Dedifferentiated amniotic fluid mesenchymal stem cell (primary cell): Measurements from ENCODE around the gene OSBP.

Source experiments
- DNase-seq: peaks from one replicate; pipeline ENCODE4 v3.0.0-alpha.2; 2016; ENCODE audit errors: extremely low spot score

The OSBP gene

DNA sequence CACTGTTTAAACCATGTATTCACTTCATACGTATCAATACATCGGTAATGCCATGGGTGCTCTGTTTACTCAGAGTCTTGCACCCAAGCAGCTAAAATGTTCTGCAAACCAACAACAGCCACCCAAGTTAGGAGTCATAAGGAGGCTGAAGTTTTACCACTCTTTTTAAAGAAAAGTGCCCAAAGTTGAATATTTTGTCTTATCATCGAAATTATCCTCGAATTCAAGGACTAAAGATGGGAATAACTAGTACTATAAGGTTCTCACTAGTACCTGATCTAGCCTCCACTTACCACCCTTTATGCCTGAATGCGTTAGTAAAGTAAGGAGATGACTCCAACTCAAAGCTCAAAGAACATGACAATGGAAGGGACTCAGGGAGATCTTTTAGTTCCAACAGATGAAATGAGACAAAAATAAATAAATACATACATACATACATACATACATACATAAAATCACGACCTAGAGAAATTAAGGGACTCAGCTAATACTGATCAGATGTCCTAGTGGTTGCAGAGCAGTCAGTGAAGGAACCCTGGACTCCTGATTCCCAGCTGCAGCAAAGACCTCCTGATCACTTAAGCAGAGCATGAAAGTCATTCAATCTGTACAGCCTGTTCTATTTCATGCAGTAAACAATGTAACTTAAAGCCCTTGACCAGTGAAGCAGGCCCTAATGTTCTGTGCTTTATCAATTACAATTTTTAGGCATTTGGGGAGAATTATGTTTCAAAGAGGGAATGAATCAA lies 7.7 kb downstream of the OSBP start:
- DNase-seq, result no peak

DNA sequence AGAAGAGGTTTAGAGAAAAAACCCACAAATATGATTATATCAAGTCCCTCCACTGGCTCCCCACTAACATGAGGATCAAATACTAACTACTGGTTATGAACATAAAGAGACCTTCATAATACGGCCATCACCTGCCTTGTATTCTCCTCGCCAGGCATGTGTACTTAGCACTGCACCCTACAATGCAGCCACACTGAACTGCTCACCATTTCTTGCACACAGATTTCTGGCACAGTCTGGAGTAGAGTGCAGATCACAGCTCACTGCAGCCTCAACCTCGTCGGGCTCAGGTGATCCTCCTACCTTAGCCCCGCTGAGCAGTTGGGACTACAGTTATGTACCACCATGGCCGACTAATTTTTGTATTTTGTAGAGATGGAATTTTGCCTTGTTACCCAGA lies 13.1 kb downstream of the OSBP start:
- DNase-seq, result no peak

DNA sequence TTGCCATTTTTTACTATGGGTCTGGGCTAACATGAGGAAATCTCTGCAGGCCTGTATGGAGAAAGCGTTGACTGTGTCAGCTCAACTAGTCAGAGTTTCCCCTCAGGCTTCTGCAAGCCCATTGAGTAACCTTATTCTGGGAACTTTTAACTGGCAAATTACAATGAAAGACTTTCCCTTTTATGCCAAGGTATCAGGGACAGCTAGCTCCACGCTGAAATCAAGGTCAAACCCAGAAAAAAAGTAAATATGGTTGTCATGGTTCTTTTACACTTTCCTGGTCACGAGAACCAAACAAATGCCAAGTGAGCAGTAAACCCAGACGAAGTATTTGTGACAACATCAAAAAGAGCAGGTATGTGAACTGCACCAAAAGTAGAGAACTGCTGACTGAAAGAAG lies 13.8 kb downstream of the OSBP start:
- DNase-seq, result no peak

DNA sequence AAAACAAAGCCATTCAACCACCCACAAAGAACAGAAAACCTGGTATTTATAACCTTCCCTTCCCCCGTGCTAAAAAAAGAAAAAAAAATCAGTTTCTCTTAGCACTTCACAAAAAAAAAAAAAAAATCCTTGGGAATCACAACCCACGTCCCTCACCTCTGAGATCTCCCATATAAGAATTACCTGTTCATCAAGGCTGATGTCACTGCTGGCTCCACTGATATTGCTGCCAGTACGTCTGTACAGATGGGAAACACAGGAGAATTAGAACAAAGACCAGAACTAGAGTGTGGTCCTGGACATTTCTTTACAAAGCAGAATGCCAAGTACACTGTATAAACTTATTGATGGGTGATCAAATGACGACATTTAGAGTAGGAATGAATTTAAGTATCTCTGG lies 14.9 kb downstream of the OSBP start:
- no peak for DNase-seq

DNA sequence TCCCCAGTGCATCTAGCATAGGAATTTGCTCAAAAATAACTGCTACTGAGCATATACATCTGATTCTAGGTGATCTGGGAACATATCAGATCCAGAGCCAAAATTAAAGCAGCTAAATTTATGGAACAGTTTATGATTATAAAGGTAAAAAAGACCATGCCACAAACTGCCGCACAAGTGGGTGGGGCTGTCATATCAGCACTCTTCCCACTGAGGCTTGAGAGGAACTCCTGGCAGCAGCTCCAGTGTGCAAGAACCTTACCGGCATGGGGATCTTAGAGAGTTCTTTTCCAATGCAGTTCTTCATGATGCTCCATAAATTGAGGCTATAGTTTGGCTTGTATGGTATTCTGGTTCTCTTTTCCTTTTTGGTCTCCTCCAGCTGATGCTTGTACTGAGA lies 15.3 kb downstream of the OSBP start:
- no peak for DNase-seq

DNA sequence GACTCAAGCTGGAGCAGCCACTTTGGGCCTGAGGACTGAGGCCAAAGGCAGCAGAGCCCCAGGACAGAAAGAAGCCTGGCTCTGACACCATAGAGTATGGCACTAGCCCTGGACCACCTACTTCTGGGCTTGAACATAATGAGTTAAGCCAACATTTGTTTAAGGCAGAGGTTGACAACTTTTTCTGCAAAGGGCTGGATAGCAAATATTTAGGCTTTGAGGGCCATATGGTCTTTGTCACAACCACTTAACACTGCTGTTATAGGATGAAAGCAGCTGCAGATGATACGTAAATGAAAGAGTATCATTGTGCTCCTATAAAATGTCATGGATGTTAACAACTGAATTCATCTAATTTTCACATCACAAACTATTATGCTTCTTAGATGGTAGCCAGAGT lies 16.6 kb downstream of the OSBP start:
- no peak for DNase-seq

DNA sequence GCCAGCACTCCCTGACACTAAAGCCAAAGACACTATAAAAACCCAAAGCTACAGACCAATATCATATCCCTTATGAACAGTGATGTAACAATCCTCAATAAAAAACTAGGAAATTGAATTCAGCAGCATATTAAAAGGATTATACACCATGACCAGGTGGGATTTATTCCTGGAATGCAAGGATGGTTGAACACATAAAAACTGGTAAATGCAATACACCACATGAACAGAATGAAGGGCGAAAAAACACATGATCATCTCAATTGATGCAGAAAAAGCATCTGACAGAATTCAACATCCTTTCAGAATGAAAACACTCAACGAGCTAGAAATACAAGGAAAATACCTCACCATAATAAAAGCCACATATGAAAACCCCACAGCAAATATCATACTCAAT lies 31.3 kb downstream of the OSBP start:
- no peak for DNase-seq

DNA sequence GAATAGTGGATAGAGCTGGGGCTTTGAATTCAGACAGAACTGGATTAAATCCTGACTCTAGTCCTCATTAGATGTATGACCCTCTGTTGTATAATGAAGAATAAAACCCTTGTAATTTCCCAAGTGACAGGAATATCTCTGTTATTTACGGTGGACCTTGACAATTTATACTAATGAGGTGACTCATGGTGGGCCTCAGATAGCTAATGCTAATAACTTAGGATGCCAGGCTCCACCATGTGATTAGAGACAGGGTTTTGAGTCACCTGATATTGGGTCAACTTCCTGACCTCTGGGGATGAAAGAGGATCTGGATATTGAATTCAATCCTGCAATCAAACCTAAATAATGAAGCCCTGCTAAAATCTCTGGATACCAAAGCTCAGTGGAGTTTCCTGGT lies 33.6 kb downstream of the OSBP start:
- DNase-seq, result no peak

DNA sequence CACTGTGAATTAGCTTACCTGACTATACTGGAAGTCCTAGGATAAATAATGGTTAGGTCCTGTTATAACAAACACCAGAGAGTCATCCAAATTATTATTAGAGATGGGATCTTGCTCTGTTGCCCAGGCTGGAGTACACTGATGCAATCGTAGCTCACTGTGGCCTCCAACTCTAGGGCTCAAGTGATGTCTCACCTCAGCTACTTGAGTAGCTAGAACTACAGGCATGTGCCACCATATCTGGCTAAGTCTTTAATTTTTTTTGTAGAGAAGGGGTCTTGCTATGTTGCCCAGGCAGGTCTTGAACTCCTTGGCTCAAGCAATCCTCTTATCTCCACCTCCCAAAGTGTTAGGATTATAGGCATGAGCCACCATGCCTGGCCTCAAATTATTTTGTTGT lies 37.2 kb downstream of the OSBP start:
- DNase-seq, result no peak

DNA sequence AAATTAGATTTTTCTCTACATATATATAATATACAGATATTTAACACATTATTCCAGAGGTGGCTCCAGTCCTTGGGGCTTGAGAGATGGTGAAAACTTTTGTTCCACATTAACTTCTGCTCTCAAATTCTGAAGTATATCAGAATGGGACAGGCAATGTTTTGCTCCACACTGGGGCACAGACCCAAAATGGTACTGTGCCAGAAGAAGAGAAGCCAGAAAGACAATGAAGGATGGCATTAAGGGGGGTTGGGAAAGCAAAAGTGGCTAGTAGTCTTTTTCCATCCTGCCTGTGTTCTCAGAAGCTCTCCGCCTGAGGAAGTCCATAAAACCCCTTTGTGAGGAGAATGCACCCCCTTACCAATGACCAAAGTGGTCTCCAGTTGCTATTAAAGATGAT lies 40.1 kb downstream of the OSBP start:
- no peak for DNase-seq

DNA sequence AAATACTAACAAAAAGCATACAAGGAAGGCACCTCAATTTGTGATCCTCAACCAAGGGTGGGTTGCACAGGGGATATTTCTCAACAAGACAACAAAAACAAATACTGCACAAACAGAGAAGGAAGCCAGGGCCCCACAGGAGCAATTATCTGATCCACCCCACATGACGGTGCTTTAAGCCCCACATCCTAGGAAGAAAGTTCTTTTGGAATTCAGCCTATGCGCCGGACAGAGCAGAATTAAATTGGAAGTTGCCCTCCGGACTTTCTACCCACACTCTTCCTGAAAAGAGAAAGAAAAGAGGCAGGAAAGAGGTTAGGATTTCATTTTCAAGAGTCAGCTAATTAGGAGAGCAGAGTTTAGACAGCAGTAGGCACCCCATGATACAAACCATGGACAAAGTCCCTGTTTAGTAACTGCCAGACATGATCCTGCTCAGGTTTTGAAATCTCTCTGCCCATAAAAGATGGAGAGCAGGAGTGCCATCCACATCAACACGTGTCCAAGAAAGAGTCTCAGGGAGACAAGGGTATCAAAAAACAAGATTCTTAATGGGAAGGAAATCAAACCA lies 40.6 kb downstream of the OSBP start:
- no peak for DNase-seq

DNA sequence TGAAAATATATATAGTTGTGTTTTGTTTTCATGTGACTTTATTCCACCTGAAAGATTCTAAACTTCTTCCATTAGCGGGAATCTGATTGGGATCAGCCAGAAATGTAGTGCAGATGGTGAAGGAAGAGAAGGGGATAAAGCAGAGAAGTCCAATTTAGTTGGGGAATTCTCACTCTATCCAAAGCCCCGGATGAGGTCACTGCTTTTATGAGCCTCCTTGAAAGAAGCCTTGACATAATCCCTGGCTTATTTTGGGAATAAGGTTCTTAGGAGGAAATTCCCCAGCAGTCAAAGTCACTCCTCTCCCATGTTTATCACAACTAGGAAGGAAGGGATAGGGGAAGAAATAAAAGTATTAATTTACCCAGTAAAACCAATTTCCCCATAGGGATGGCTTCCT lies 41.1 kb downstream of the OSBP start:
- peak; percentile 33 for DNase-seq

DNA sequence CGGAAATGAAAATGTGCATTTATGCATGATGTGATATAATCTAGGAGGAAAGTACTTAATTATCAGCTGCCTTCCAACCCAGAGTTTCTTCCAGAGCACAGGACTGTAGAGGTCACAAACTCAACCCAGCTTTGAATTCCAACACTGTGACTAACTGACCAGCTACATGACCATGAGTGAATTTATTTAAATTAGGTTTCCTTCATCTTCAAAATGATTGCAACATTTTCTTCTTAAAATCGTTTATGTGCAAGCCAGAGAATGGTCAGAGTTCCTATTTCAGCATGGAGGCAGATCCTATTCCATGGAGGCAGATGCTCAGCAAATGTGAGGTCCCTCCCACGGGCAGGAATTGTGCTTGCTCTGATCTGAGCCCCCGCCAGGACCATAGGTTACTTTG lies 42.4 kb downstream of the OSBP start:
- peak; percentile 79 for DNase-seq

DNA sequence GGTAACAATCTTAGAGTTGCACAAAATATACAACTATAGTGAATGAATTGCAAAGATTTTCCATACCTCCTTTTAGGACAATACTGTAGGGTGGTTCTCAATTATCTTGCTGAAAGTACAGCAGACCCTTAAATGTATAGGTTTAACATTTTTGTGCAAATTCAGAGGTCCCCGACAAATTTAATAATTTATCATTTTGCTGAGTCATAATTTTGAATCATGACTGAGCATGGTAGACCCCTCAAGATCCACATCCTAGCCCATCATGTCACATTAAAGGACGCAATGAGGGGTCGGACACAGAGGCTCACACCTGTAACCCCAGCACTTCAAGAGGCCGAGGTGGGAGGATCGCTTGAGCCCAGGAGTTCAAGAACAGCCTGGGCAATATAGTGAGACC lies 43.5 kb downstream of the OSBP start:
- DNase-seq, result no peak

DNA sequence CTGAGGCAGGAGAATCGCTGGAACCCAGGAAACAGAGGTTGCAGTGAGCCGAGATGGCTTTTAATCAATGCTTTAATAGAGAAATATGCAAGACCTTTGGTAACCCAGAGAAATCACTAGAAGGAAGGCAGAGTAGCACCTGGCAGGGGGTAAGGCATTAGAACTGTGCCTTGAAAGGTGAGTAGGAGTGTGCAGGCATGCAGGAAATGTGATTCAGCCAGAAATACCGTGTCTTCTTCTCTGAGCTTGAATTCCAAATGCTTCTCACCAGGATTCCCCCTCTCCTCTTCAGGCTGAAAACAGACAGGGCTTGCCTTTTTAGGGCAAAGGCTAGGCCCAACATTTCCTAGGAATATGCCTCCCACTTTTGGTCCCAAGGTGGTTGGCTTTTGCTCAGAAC lies 53.3 kb downstream of the OSBP start:
- no peak for DNase-seq

DNA sequence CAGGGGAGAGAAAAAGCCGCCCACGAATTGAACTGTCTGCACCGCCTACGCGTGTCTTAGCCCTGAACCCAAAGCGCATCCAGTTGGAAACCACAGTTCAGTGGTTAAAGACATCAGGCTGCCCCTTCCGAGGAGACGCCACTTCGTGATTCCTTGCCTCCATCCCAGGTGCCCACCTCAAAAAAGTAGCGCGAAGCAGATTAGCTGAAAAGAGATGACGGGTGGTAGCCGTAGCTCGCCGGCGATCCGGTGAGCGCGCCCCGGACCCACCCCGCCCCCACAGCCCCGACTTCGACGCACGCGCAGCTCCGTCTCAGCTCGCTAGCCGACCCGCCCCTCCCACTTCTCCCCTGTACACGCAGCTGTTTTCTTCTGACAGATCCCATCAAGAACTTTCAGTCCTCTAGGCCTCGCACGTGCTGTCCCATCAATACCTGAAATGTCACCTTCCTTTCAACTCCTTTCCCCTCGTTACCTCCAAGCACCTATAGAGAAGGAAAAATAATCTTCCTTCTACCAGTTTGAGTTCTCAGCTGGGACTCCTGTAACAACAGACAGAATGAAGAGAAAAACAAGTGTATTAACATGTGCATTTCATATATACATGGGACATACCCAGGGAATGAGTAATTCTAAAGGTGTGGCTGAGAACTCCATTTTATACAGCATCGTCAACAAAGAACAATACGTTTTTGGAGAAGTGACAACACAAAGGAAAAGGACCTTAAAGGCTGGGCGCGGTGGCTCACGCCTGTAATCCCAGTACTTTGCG lies 54.7 kb downstream of the OSBP start:
- DNase-seq, result peak; percentile 81

DNA sequence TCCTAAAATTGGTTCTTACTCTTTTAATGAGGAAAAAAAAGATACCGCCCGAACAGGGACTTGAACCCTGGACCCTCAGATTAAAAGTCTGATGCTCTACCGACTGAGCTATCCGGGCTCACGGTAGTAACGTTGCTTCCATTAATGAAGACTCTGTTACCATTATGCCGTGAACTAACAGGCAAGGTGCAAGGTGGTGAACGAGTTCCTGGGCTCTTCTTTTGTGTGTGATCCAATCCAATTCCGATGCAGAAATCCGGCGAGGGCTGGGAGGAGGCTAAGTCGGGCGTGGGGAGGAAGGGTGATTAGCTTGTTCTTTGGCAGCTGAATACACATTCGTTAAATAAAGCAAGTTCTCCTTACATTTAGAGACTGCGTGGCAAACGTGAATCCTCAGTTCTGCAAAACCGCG lies 55.3 kb downstream of the OSBP start:
- DNase-seq, result peak; percentile 62

DNA sequence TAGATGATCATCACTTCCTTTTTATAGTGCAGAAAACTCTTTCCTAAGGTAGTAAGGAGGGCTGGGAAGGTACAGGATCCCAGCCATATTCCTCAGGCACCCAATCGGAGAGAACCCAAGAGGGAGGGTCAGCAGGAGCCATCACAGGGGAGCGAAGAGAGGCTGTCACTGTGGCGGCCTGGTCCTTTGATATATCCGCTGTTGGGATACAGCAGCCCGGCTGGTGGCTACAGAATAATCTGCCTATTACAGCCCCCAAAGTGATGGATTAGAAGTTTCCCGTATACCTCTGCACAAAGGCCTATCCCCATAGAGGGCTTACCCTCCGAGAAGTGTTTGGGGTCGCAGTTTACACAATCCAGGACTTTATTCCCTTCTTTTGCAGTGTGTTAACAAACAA lies 55.7 kb downstream of the OSBP start:
- no peak for DNase-seq

DNA sequence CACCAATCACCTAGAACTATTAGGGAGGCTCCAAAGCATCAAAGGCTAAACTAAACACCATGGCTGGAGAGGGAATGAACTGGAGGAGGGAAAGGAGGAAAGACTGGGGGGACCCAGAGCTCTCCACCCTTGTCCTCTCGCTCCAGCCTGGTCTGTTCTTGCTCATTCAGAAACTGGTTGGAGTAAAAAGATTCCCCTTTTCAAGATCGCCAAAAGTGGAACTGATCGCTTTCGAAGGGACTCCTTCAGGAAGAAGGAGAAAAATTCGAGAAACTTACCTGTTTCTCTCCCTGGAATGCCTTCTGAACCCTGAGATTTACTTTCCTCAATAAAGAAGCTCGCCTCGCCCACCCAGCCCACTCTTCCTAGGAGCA lies 57.3 kb downstream of the OSBP start:
- DNase-seq, result no peak

DNA sequence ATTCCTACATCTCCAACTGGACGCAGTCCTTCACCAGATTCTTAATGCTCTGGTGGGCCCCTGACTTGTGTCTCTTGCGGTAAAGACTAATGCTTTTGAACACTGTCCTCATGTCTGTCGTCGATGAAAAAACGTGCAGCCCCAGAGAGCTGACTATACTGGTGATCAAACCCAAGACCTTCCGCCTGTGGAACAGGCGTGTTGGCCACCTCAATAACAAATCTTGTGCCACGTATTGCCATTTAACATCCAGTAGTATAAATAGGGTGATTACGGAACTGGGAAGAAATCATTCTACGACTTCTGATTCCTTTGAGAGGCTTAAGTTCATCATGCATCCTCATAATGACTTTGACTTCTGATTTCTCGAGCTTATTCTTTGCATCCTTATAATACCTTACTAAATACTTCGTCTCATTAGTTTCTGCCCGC lies 58.6 kb downstream of the OSBP start:
- DNase-seq, result peak; percentile 22

DNA sequence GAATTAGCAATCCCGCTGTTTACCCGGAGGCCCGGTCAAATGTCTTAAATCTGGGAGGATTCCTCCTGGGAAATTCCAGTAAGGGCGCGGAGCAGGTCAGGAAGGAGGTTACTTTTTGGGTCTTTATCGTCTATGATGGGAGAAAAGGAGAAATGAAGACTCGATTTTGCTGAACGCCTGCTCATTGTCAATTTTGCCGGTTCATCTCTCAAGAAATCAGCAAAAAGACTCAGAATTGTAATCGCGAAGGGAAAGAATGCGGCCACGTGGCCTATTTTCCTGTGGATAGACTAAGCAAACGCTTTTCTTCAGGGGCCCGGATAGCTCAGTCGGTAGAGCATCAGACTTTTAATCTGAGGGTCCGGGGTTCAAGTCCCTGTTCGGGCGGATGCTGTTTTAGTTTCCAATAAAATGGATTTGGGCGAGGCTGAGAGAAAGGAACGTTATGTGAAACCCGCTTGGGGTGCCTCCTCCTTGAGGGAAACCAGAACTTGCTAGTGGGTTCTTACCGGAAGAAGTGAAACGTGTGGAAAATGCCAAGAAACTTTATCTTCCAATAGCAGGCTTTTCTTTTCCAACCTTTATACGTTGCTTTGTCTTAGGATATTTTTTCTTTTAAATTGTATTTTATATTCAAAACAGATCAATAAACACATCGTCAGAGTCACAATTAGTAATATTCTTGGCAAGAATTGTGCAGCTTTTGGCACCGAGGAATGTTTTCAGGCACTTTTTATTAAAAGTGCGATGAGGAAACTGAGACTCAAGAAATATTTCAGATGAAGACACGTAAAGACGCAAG lies 59.3 kb downstream of the OSBP start:
- DNase-seq, result peak; percentile 95

DNA sequence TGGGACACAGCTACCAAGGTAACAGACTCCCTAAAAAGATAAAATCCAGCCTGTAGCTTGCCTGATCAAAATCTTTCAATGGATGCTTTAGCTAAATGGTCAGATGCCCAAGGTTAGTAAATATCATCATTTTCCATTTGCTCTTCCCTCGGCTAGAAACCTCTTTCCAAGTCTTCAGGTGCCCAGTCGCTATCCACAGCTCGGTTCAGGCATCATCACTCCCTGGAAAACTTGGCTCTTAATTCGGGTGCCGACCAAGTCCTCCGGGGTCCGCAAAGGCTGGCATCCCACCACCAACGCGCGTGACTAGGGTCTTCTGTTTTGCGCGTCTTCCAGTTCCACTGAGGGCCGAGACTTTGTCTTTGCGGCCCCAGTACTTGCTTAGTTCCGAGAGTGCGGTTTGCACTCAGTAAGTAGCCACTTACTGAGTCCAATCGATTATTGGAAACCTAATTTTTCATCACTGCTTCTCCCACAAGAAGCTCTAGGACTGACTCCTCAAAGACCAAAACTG lies 59.9 kb downstream of the OSBP start:
- DNase-seq, result no peak
